H1 (cell line): ENCODE results near the gene GET3. TPM values are rescaled to one million over a fixed set of nuclear protein-coding genes. Genes with fewer than 3 reads are reported as not detected.

Source experiments
- CTCF ChIA-PET: fragments of 300-600 bp; sonication (Branson Sonifier 250); formaldehyde crosslinking; loops from one replicate; lab custom pipeline; 2021; ENCODE audit not compliant: partially characterized antibody; lab: Charles Lee
- POLR2A ChIA-PET: fragments of 300-600 bp; sonication (Branson Sonifier 250); formaldehyde crosslinking; loops from one replicate; lab custom pipeline; 2021; ENCODE audit warnings: inconsistent platforms; ENCODE audit not compliant: partially characterized antibody; lab: Charles Lee
- DNase-seq, 2 experiments: peaks; one replicate each; pipeline versions ENCODE4 v3.0.0 to v3.0.0-alpha.2; 2010 to 2022; ENCODE audit warnings: low spot score in 2 of 2, low read depth in 1 of 2, mixed read lengths in 1 of 2
- FAIRE-seq: peaks from 2 replicates; lab custom pipeline; 2011; peaks lifted over from hg19 to GRCh38; lab: Jason Lieb, UNC
- H2AFZ ChIP-seq: 2 replicates; pipeline ENCODE4 v1.8.1; 2012; ENCODE audit warnings: low read length, inconsistent platforms
- H2AK5ac ChIP-seq: 2 replicates; pipeline ENCODE4 v1.6.1; 2013; ENCODE audit warnings: low read depth, low read length
- H2BK120ac ChIP-seq: replicated peaks from 2 replicates; pipeline ENCODE3; 2013; ENCODE audit warnings: low read depth, low read length, inconsistent platforms
- H2BK12ac ChIP-seq: 2 replicates; pipeline ENCODE4 v1.6.1; 2013; ENCODE audit warnings: low read depth, low read length
- H2BK15ac ChIP-seq: 2 replicates; pipeline ENCODE4 v1.6.1; 2013; ENCODE audit warnings: low read length
- H2BK20ac ChIP-seq: 2 replicates; pipeline ENCODE4 v1.6.1; 2013; ENCODE audit warnings: low read length
- H2BK5ac ChIP-seq: 2 replicates; pipeline ENCODE4 v1.6.1; 2013; ENCODE audit warnings: low read depth, low read length
- H3K14ac ChIP-seq: 2 replicates; pipeline ENCODE4 v1.6.1; 2013; ENCODE audit warnings: inconsistent platforms; ENCODE audit not compliant: insufficient read length
- H3K18ac ChIP-seq: 2 replicates; pipeline ENCODE4 v1.6.1; 2013; ENCODE audit warnings: low read length; ENCODE audit errors: extremely low read depth
- H3K23ac ChIP-seq: 2 replicates; pipeline ENCODE4 v1.6.1; 2013; ENCODE audit warnings: inconsistent platforms; ENCODE audit not compliant: insufficient read length
- H3K23me2 ChIP-seq: 2 replicates; pipeline ENCODE4 v1.6.1; 2013; ENCODE audit warnings: low read depth, low read length
- H3K27ac ChIP-seq: 2 replicates; pipeline ENCODE4 v1.6.1; 2011; ENCODE audit warnings: low read depth, low read length, inconsistent platforms
- H3K27me3 ChIP-seq, 4 experiments: replicated peaks in 1 of 4; 1 replicate in 1 of 4; 2 replicates in 3 of 4; pipeline versions ENCODE4 v1.6.1 to v1.8.1; 2011 to 2013; ENCODE audit warnings: low read length in 3 of 4, mild to moderate bottlenecking in 3 of 4, inconsistent platforms in 2 of 4, mixed read lengths in 2 of 4, moderate library complexity in 1 of 4; ENCODE audit not compliant: control insufficient read depth in 3 of 4, insufficient read depth in 3 of 4; ENCODE audit errors: extremely low read depth in 1 of 4
- H3K36me3 ChIP-seq, 4 experiments: 2 replicates each; pipeline versions ENCODE4 v1.6.1 to v1.8.1; 2011 to 2013; ENCODE audit warnings: mild to moderate bottlenecking in 4 of 4, low read length in 3 of 4, moderate library complexity in 2 of 4, control low read depth in 1 of 4, inconsistent platforms in 1 of 4; ENCODE audit not compliant: insufficient read depth in 4 of 4, control insufficient read depth in 2 of 4
- H3K4ac ChIP-seq: replicated peaks from 2 replicates; pipeline ENCODE3; 2013; ENCODE audit warnings: low read length, low read depth, mixed read lengths, inconsistent platforms; ENCODE audit not compliant: insufficient read length
- H3K4me1 ChIP-seq, 4 experiments: replicated peaks in 1 of 4; 1 replicate in 1 of 4; 2 replicates in 3 of 4; pipeline versions ENCODE4 v1.6.1 to v1.8.1; 2011 to 2013; ENCODE audit warnings: low read length in 3 of 4, inconsistent platforms in 2 of 4, mixed read lengths in 1 of 4; ENCODE audit not compliant: insufficient read depth in 4 of 4, control insufficient read depth in 3 of 4
- H3K4me2 ChIP-seq, 2 experiments: 2 replicates each; pipeline versions ENCODE4 v1.6.1 to v1.8.1; 2011 to 2013; ENCODE audit warnings: low read depth in 2 of 2, low read length in 2 of 2, control low read depth in 1 of 2, inconsistent platforms in 1 of 2, mild to moderate bottlenecking in 1 of 2; ENCODE audit not compliant: insufficient read depth in 1 of 2
- H3K4me3 ChIP-seq, 4 experiments: fragments of 200-600, 300-600 bp in 1 of 4; sonication (generic), shearing (Covaris generic), sonication (Bioruptor Twin) in 1 of 4; 2 replicates each; pipeline versions ENCODE4 v1.5.1 to v1.8.1; 2011 to 2016; ENCODE audit warnings: low read length in 4 of 4, low read depth in 3 of 4, control low read depth in 2 of 4, inconsistent platforms in 2 of 4, mild to moderate bottlenecking in 2 of 4, mixed read lengths in 1 of 4, moderate library complexity in 1 of 4; ENCODE audit not compliant: insufficient read depth in 2 of 4; ENCODE audit errors: extremely low read depth in 1 of 4
- H3K56ac ChIP-seq: replicated peaks from 2 replicates; pipeline ENCODE3; 2013; ENCODE audit warnings: low read depth, mild to moderate bottlenecking, mixed read lengths, low read length, inconsistent platforms; ENCODE audit not compliant: insufficient read length
- H3K79me1 ChIP-seq: 2 replicates; pipeline ENCODE4 v1.6.1; 2013; ENCODE audit warnings: low read depth, low read length, control low read depth
- H3K79me2 ChIP-seq, 2 experiments: 2 replicates each; pipeline versions ENCODE4 v1.6.1 to v1.8.1; 2012 to 2013; ENCODE audit warnings: low read length in 2 of 2, mild to moderate bottlenecking in 2 of 2, inconsistent platforms in 1 of 2; ENCODE audit not compliant: insufficient read depth in 2 of 2, control insufficient read depth in 1 of 2
- H3K9ac ChIP-seq, 4 experiments: replicated peaks in 1 of 4; 1 replicate in 1 of 4; 2 replicates in 3 of 4; pipeline versions ENCODE4 v1.6.1 to v1.8.1; 2011 to 2013; ENCODE audit warnings: low read depth in 3 of 4, low read length in 3 of 4, control low read depth in 2 of 4, mild to moderate bottlenecking in 2 of 4, moderate library complexity in 2 of 4, inconsistent platforms in 1 of 4; ENCODE audit errors: extremely low read depth in 1 of 4
- H3K9me3 ChIP-seq, 2 experiments: 2 replicates each; pipeline versions ENCODE4 v1.6.1 to v1.8.1; 2012 to 2013; ENCODE audit warnings: mild to moderate bottlenecking in 2 of 2, moderate library complexity in 2 of 2, control low read depth in 1 of 2, inconsistent platforms in 1 of 2, low read depth in 1 of 2, low read length in 1 of 2, mixed read lengths in 1 of 2; ENCODE audit not compliant: insufficient read depth in 2 of 2
- H4K20me1 ChIP-seq, 2 experiments: replicated peaks in 1 of 2; 2 replicates each; pipeline versions ENCODE3 to v1.8.1; 2011 to 2013; ENCODE audit warnings: inconsistent platforms in 2 of 2, low read length in 2 of 2, mild to moderate bottlenecking in 1 of 2; ENCODE audit not compliant: insufficient read depth in 2 of 2, control insufficient read depth in 1 of 2
- H4K5ac ChIP-seq: 2 replicates; pipeline ENCODE4 v1.6.1; 2013; ENCODE audit warnings: low read length, low read depth, mixed read lengths, inconsistent platforms; ENCODE audit not compliant: insufficient read length
- H4K8ac ChIP-seq: 2 replicates; pipeline ENCODE4 v1.8.0; 2013; ENCODE audit warnings: mild to moderate bottlenecking, moderate library complexity, low read length, inconsistent platforms; ENCODE audit not compliant: insufficient read depth; ENCODE audit errors: extremely low read depth
- H4K91ac ChIP-seq: replicated peaks from 2 replicates; pipeline ENCODE3; 2013; ENCODE audit warnings: low read length, mixed read lengths, inconsistent platforms; ENCODE audit not compliant: insufficient read length
- CREB1 ChIP-seq: IDR thresholded peaks from 2 replicates; pipeline ENCODE4 v1.6.1; 2012; ENCODE audit warnings: inconsistent platforms
- CTCF ChIP-seq, 3 experiments: IDR thresholded peaks; 1 replicate in 2 of 3; 2 replicates in 1 of 3; pipeline versions ENCODE4 v1.5.1 to v1.6.1; 2011; ENCODE audit warnings: low read length in 3 of 3, mild to moderate bottlenecking in 3 of 3, inconsistent platforms in 2 of 3, low read depth in 1 of 3, moderate library complexity in 1 of 3; ENCODE audit not compliant: insufficient read depth in 1 of 3; ENCODE audit errors: control extremely low read depth in 1 of 3
- EP300 ChIP-seq, 2 experiments: IDR thresholded peaks; 1 replicate in 1 of 2; 2 replicates in 1 of 2; pipeline ENCODE4 v1.6.1; 2011 to 2012; ENCODE audit warnings: low read depth in 2 of 2, low read length in 2 of 2, mild to moderate bottlenecking in 2 of 2, borderline replicate concordance in 1 of 2, inconsistent platforms in 1 of 2, moderate library complexity in 1 of 2
- KDM1A ChIP-seq: fragments of 200-600, 300-600 bp; sonication (generic); IDR thresholded peaks from 2 replicates; pipeline ENCODE4 v1.7.1; 2016; ENCODE audit warnings: mild to moderate bottlenecking, low read length, borderline replicate concordance
- RAD21 ChIP-seq, 2 experiments: IDR thresholded peaks in 1 of 2; conservative IDR thresholded peaks in 1 of 2; 2 replicates each; pipeline ENCODE4 v1.6.1; 2011; ENCODE audit warnings: low read depth in 2 of 2, low read length in 2 of 2, improper control_type of control experiment in 1 of 2, inconsistent platforms in 1 of 2, mild to moderate bottlenecking in 1 of 2, moderate library complexity in 1 of 2
- TCF12 ChIP-seq: IDR thresholded peaks from 2 replicates; pipeline ENCODE4 v1.6.1; 2011; ENCODE audit warnings: low read depth, mild to moderate bottlenecking, low read length
- ZNF274 ChIP-seq: IDR thresholded peaks from 2 replicates; pipeline ENCODE4 v1.7.0; 2012; ENCODE audit warnings: low read length, borderline replicate concordance; ENCODE audit errors: extremely low read depth
- whole genome bisulfite sequencing, 2 experiments: shearing (Covaris generic) in 1 of 2; methylation state at CpG; one replicate each; pipeline versions ENCODE4 v1.1.6 to v1.1.7; 2013 to 2015; ENCODE audit warnings: low lambda C conversion rate in 2 of 2, mixed read lengths in 2 of 2, inconsistent platforms in 1 of 2, low coverage in 1 of 2, missing lambda C conversion rate in 1 of 2; ENCODE audit not compliant: insufficient replicate concordance in 2 of 2, insufficient coverage in 1 of 2, insufficient read length in 1 of 2; ENCODE audit errors: extremely low coverage in 1 of 2, missing lambda C conversion rate in 1 of 2; 5-methylcytosine and 5-hydroxymethylcytosine counted together
- polyA plus RNA-seq, 7 experiments: library from polyadenylated mRNA; depleted of rRNA in 3 of 7; stranded (reverse) in 5 of 7; unstranded in 2 of 7; fragments of >200 nt in 5 of 7; fragments of 200-250 nt in 2 of 7; gene quantifications; 1 replicate in 5 of 7; 2 replicates in 1 of 7; 4 replicates in 1 of 7; pipeline versions ENCODE4 v1.2.1 to v1.2.3, GENCODE V29; 2011 to 2013; ENCODE audit warnings: missing spikeins in 2 of 7, mixed read lengths in 2 of 7
- total RNA-seq: library from RNA; stranded (reverse); fragmentation: NEBNext Ultra II Directional; extraction: Animal tissue kit (Norgen Biotek cat#: 25700); gene quantifications from 2 replicates; pipeline ENCODE4 v1.2.1, GENCODE V29; 2021

The GET3 gene
- total and polyA plus RNA-seq, 2 of the 8 experiments (the other 6 are each of a cell fraction or from before 2014, with no cell fraction given) = 105 to 297 TPM

- H3K4ac ChIP-seq = peak overlapping the region; percentile 87
- no peak overlapping the region for H3K23ac ChIP-seq
- peak overlapping the region; percentile 40 to 69 (median 62) for H3K4me3 ChIP-seq
- WGBS, 2 experiments = 15% methylated on average over 40 of the region's 43 CpGs; no CpG with 5 or more reads in 1 of the 2 experiments
- H3K23me2 ChIP-seq = peaks cover 22% of the 10 kb centered on the region; the same call in 1 of the 2 replicates
- H4K5ac ChIP-seq = peak overlapping the region; percentile 29
- peaks cover 0 to 22% (median 17%) of the 10 kb centered on the region in 4 experiments; a peak in 6 of 7 replicates for H3K4me1 ChIP-seq
- FAIRE-seq (no peak), DNase-seq (peak in 1 of 2 experiments; percentile 95)
- H4K91ac ChIP-seq = no peak overlapping the region
- no peak overlapping the region for H2BK120ac ChIP-seq
- ChIA-PET POLR2A (interaction anchor here (0.9 to 16.6 kb wide), 14 partner anchors 8 to 114 kb away, joined by 3 to 317 read pairs (median 4); partner anchors contain the start of genes GCDH, GET3, JUNB and PRDX2), CTCF (interaction anchor here (0.7 to 11.2 kb wide), 22 partner anchors 10 to 88 kb away, joined by 3 to 277 read pairs (median 4); partner anchors contain the start of genes GET3, JUNB, RNASEH2A and THSD8)
- H3K27me3 ChIP-seq = no peaks in the 10 kb centered on the region
- H3K79me2 ChIP-seq = no peaks in the 10 kb centered on the region
- no peaks in the 10 kb centered on the region for H3K9me3 ChIP-seq
- H3K9ac ChIP-seq = no peak overlapping the region
- no peak overlapping the region; the same call in 1 of the 2 replicates for H2AFZ ChIP-seq
- H3K14ac ChIP-seq = no peak overlapping the region
- H2BK12ac ChIP-seq = no peak overlapping the region
- no peaks in the 10 kb centered on the region for H4K20me1 ChIP-seq
- H2AK5ac ChIP-seq = no peak overlapping the region
- no peak overlapping the region for H3K56ac ChIP-seq
- H3K27ac ChIP-seq = no peak overlapping the region
- peak overlapping the region; percentile 92 for H3K18ac ChIP-seq
- H3K36me3 ChIP-seq = no peaks in the 10 kb centered on the region; a peak in 1 of 8 replicates
- H2BK5ac ChIP-seq = peak overlapping the region; percentile 85; the same call in 1 of the 2 replicates
- H2BK20ac ChIP-seq = no peak overlapping the region
- H3K79me1 ChIP-seq = no peaks in the 10 kb centered on the region
- peak overlapping the region; percentile 93 to 94 for H3K4me2 ChIP-seq
- no peak overlapping the region for H2BK15ac ChIP-seq
- H4K8ac ChIP-seq = peak overlapping the region; percentile 37; the same call in 1 of the 2 replicates
- TF ChIP-seq RAD21 (IDR thresholded peaks at IDR 0.05 in 1 of 2, conservative IDR thresholded peaks at IDR 0.05 in 1 of 2; ENCODE audit: low read depth in 2 of 2, low read length in 2 of 2) (peak; percentile 74 to 84), EP300 (IDR thresholded peaks at IDR 0.05; ENCODE audit: borderline replicate concordance in 1 of 2, low read depth in 2 of 2, low read length in 2 of 2) (peak in 1 of 2 experiments; percentile 41; a peak in 1 of 3 replicates), TCF12 (0 out of 2 replicates have a peak, but pooled peaks have one; percentile 6), CTCF (IDR thresholded peaks at IDR 0.05; ENCODE audit: control extremely low read depth in 1 of 3, insufficient read depth in 1 of 3, low read depth in 1 of 3, low read length in 3 of 3) (peak; percentile 81 to 92 (median 81)), KDM1A (no peak), ZNF274 (no peak), CREB1 (peak; percentile 78)
These were observed 40.1 kb downstream of the GET3 start for GRCh38 chr19:12777217-12778016.
